MCF 10A (cell line): ENCODE results near the gene POLR3GL. TPM values are rescaled to one million over a fixed set of nuclear protein-coding genes. Genes with fewer than 3 reads are reported as not detected.

ENCODE experiments used
- BruUV-seq: library from RNA; stranded (reverse); fragments of 400-500 nt; replicated peaks from 2 replicates; lab custom pipeline; 2021; lab: Mats Ljungman, UMichigan
- CTCF ChIA-PET: fragments of 300-600 bp; sonication (Branson Sonifier 250); formaldehyde crosslinking; extraction: SDS; loops from one replicate; lab custom pipeline; 2021; ENCODE audit warnings: antibody characterized with exemption, inconsistent platforms; lab: Yijun Ruan, JAX
- POLR2A ChIA-PET: fragments of 300-600, 350-650 bp; sonication (Branson Sonifier 250); formaldehyde crosslinking; extraction: SDS; loops from one replicate; lab custom pipeline; 2020; ENCODE audit warnings: antibody characterized with exemption, inconsistent platforms; lab: Yijun Ruan, JAX
- DNase-seq: peaks from one replicate; pipeline ENCODE4 v3.0.0-alpha.2; 2018; ENCODE audit not compliant: unreplicated experiment
- H3K27ac Mint-ChIP-seq: one replicate; pipeline ENCODE4 v1.8.0; 2022; ENCODE audit warnings: mild to moderate bottlenecking, low read depth, mixed read lengths; ENCODE audit not compliant: unreplicated experiment
- H3K27me3 Mint-ChIP-seq: one replicate; pipeline ENCODE4 v1.8.0; 2022; ENCODE audit warnings: mixed read lengths; ENCODE audit not compliant: insufficient read depth, unreplicated experiment
- H3K36me3 Mint-ChIP-seq: one replicate; pipeline ENCODE4 v1.8.0; 2022; ENCODE audit warnings: mild to moderate bottlenecking, moderate library complexity, mixed read lengths; ENCODE audit not compliant: insufficient read depth, unreplicated experiment
- H3K4me1 Mint-ChIP-seq: one replicate; pipeline ENCODE4 v1.8.0; 2022; ENCODE audit warnings: mixed read lengths; ENCODE audit not compliant: insufficient read depth, unreplicated experiment
- H3K4me3 Mint-ChIP-seq: one replicate; pipeline ENCODE4 v1.8.0; 2022; ENCODE audit warnings: mild to moderate bottlenecking, moderate library complexity, mixed read lengths; ENCODE audit not compliant: unreplicated experiment
- H3K9me3 Mint-ChIP-seq: one replicate; pipeline ENCODE4 v1.8.0; 2022; ENCODE audit warnings: mixed read lengths; ENCODE audit not compliant: unreplicated experiment
- CTCF ChIP-seq: fragments of 200-600 bp; IDR thresholded peaks from one replicate; pipeline ENCODE4 v1.8.0; 2022; ENCODE audit warnings: antibody characterized with exemption, mild to moderate bottlenecking; ENCODE audit not compliant: unreplicated experiment
- intact Hi-C: fragments of 100-400 bp; cut with micrococcal nuclease; formaldehyde crosslinking; loops from 2 replicates; pipeline ENCODE4 v1.14.1; 2022
- total RNA-seq: library from RNA; stranded (reverse); gene quantifications from 2 replicates; pipeline ENCODE4 v1.2.3, GENCODE V29; 2022

Gene POLR3GL
- total RNA-seq, 1 experiment from 2014 or later, result 17.6 TPM

- no peak for TF ChIP-seq CTCF
- intact Hi-C loops, result no loop called here
- no TSS peak for BruUV-seq
- Mint-ChIP-seq H3K4me1 (peaks cover 7% of the 10 kb centered on the region), H3K27ac (no peak overlapping the region), H3K9me3 (no peaks in the 10 kb centered on the region), H3K4me3 (no peak overlapping the region), H3K27me3 (no peaks in the 10 kb centered on the region), H3K36me3 (peaks cover 29% of the 10 kb centered on the region)
- POLR2A ChIA-PET, result interaction anchor here (0.6 to 2.2 kb wide), 8 partner anchors 8 to 42 kb away, joined by 3 to 8 read pairs (median 4); partner anchors contain the start of genes ANKRD34A, POLR3GL and RBM8A
- CTCF ChIA-PET, result interaction anchor here (0.6 to 1.7 kb wide), 3 partner anchors 40 to 220 kb away, joined by 3 to 4 read pairs (median 3); no protein-coding TSS in a partner anchor
- no peak for DNase-seq
These were observed 15.3 kb upstream of the POLR3GL start for GRCh38 chr1:145949219-145949618.

- H3K27ac Mint-ChIP-seq, result no peak overlapping the region
- no peaks in the 10 kb centered on the region for H3K9me3 Mint-ChIP-seq
- no peaks in the 10 kb centered on the region for H3K27me3 Mint-ChIP-seq
- peaks cover 17% of the 10 kb centered on the region for H3K36me3 Mint-ChIP-seq
- no peak overlapping the region for H3K4me3 Mint-ChIP-seq
- no peak for TF ChIP-seq CTCF
- ChIA-PET POLR2A (interaction anchor here (1.0 to 2.6 kb wide), 4 partner anchors 9 to 33 kb away, joined by 3 to 12 read pairs (median 4); partner anchors contain the start of genes PEX11B and RBM8A), CTCF (interaction anchor here (0.6 to 1.2 kb wide), 3 partner anchors 11 to 81 kb away, joined by 3 to 5 read pairs (median 4); partner anchors contain the start of gene ITGA10)
- DNase-seq, result no peak
- intact Hi-C loops, result no loop called here
- H3K4me1 Mint-ChIP-seq, result peaks cover 30% of the 10 kb centered on the region
- BruUV-seq, result no TSS peak
These were observed 13.0 kb upstream of the POLR3GL start for GRCh38 chr1:145951526-145951925.

GRCh38 chr1:145952903-145953302 is 11.6 kb upstream of the POLR3GL start:
- H3K4me1 Mint-ChIP-seq, result peaks cover 39% of the 10 kb centered on the region
- BruUV-seq, result no TSS peak

More at GRCh38 chr1:145952903-145953302, 11.6 kb upstream of the POLR3GL start:
- Mint-ChIP-seq H3K27ac (no peak overlapping the region), H3K9me3 (no peaks in the 10 kb centered on the region), H3K27me3 (no peaks in the 10 kb centered on the region), H3K4me3 (no peak overlapping the region), H3K36me3 (peaks cover 17% of the 10 kb centered on the region)
- CTCF ChIA-PET, result interaction anchor here (1.2 to 1.3 kb wide), 2 partner anchors 26 to 43 kb away, joined by 4 read pairs; partner anchors contain the start of genes ITGA10 and RBM8A
- no peak for DNase-seq
- POLR2A ChIA-PET, result interaction anchor here (0.7 to 7.0 kb wide), 6 partner anchors 13 to 99 kb away, joined by 3 to 109 read pairs (median 8); partner anchors contain the start of genes ANKRD34A, PEX11B, POLR3GL and RBM8A
- no peak for TF ChIP-seq CTCF
- intact Hi-C loops, result no loop called here
